ENCODE data around the gene EFEMP1. TPM values are rescaled to one million over a fixed set of nuclear protein-coding genes. Genes with fewer than 3 reads are reported as not detected.

EFEMP1 gene
- total and polyA plus RNA-seq, 2 experiments from 2014 or later, result 54.6 to 63.4 TPM

- Histone ChIP-seq H3K4me1 (ENCODE audit: insufficient read depth) (no peaks in the 10 kb centered on the region), H3K4me2 (peak overlapping the region; percentile 22), H3K27me3 (no peaks in the 10 kb centered on the region), H4K20me1 (ENCODE audit: insufficient read depth, poor library complexity, severe bottlenecking) (no peaks in the 10 kb centered on the region), H3K9me2 (replicated peaks; ENCODE audit: insufficient read depth) (no peaks in the 10 kb centered on the region), H3K27ac (no peak overlapping the region), H3K79me2 (no peaks in the 10 kb centered on the region), H3K9me3 (ENCODE audit: low read depth) (no peaks in the 10 kb centered on the region), H2AFZ (no peak overlapping the region), H3K4me3 (no peak overlapping the region), H3K36me3 (replicated peaks; ENCODE audit: insufficient read depth, low read depth) (no peaks in the 10 kb centered on the region)
- TF ChIP-seq EZH2phosphoT487 (IDR thresholded peaks at IDR 0.05; ENCODE audit: low read depth, severe bottlenecking, unreplicated experiment), result no peak
- peak; percentile 73 for TF ChIP-seq CTCF (IDR thresholded peaks at IDR 0.05; ENCODE audit: poor library complexity)
- 25% methylated on average over 3 of the region's 3 CpGs for WGBS (ENCODE audit: low lambda C conversion rate, missing lambda C conversion rate)
- DNase-seq (ENCODE audit: low spot score), result peak; percentile 57
Measured at GRCh38 chr2:55961318-55961911, 37.8 kb upstream of the EFEMP1 start.

GRCh38 chr2:55958756-55959155 is 35.2 kb upstream of the EFEMP1 start:
- Histone ChIP-seq H3K4me2 (no peak overlapping the region), H4K20me1 (ENCODE audit: insufficient read depth, poor library complexity, severe bottlenecking) (no peaks in the 10 kb centered on the region), H3K27ac (peak overlapping the region; percentile 29), H3K4me3 (no peak overlapping the region), H3K27me3 (no peaks in the 10 kb centered on the region), H3K9me2 (replicated peaks; ENCODE audit: insufficient read depth) (no peaks in the 10 kb centered on the region), H3K79me2 (no peaks in the 10 kb centered on the region), H3K9me3 (ENCODE audit: low read depth) (no peaks in the 10 kb centered on the region), H3K4me1 (ENCODE audit: insufficient read depth) (no peaks in the 10 kb centered on the region), H2AFZ (no peak overlapping the region), H3K36me3 (replicated peaks; ENCODE audit: insufficient read depth, low read depth) (no peaks in the 10 kb centered on the region)
- TF ChIP-seq EZH2phosphoT487 (IDR thresholded peaks at IDR 0.05; ENCODE audit: low read depth, severe bottlenecking, unreplicated experiment) (no peak), CTCF (IDR thresholded peaks at IDR 0.05; ENCODE audit: poor library complexity) (no peak), EZH2 (IDR thresholded peaks at IDR 0.05; ENCODE audit: borderline replicate concordance) (no peak)
- no peak for DNase-seq (ENCODE audit: low spot score)
- 83% methylated on average over 1 of the region's 1 CpG for WGBS (ENCODE audit: low lambda C conversion rate, missing lambda C conversion rate)

GRCh38 chr2:55957142-55957541 is 33.6 kb upstream of the EFEMP1 start:
- H4K20me1 ChIP-seq (ENCODE audit: insufficient read depth, poor library complexity, severe bottlenecking), result no peaks in the 10 kb centered on the region
- H3K27me3 ChIP-seq, result no peaks in the 10 kb centered on the region
- no peak for DNase-seq (ENCODE audit: low spot score)
- H3K9me2 ChIP-seq (replicated peaks; ENCODE audit: insufficient read depth), result no peaks in the 10 kb centered on the region
- no peak for TF ChIP-seq EZH2 (IDR thresholded peaks at IDR 0.05; ENCODE audit: borderline replicate concordance)
- H3K36me3 ChIP-seq (replicated peaks; ENCODE audit: insufficient read depth, low read depth), result no peaks in the 10 kb centered on the region
- no peak overlapping the region for H3K27ac ChIP-seq
- H3K4me2 ChIP-seq, result no peak overlapping the region
- no peaks in the 10 kb centered on the region for H3K79me2 ChIP-seq
- H2AFZ ChIP-seq, result no peak overlapping the region
- no peaks in the 10 kb centered on the region for H3K4me1 ChIP-seq (ENCODE audit: insufficient read depth)
- H3K9me3 ChIP-seq (ENCODE audit: low read depth), result no peaks in the 10 kb centered on the region
- no peak overlapping the region for H3K4me3 ChIP-seq
- 97% methylated on average over 3 of the region's 3 CpGs for WGBS (ENCODE audit: low lambda C conversion rate, missing lambda C conversion rate)

GRCh38 chr2:55954306-55955035 is 30.9 kb upstream of the EFEMP1 start:
- WGBS (ENCODE audit: low lambda C conversion rate, missing lambda C conversion rate), result 74% methylated on average over 4 of the region's 4 CpGs
- Histone ChIP-seq H3K9me3 (ENCODE audit: low read depth) (no peaks in the 10 kb centered on the region), H3K36me3 (replicated peaks; ENCODE audit: insufficient read depth, low read depth) (no peaks in the 10 kb centered on the region), H3K9me2 (replicated peaks; ENCODE audit: insufficient read depth) (no peaks in the 10 kb centered on the region), H2AFZ (no peak overlapping the region), H3K4me1 (ENCODE audit: insufficient read depth) (no peaks in the 10 kb centered on the region), H4K20me1 (ENCODE audit: insufficient read depth, poor library complexity, severe bottlenecking) (no peaks in the 10 kb centered on the region), H3K4me3 (no peak overlapping the region), H3K79me2 (no peaks in the 10 kb centered on the region), H3K27ac (no peak overlapping the region), H3K27me3 (no peaks in the 10 kb centered on the region), H3K4me2 (no peak overlapping the region)
- no peak for DNase-seq (ENCODE audit: low spot score)
- TF ChIP-seq EZH2phosphoT487 (IDR thresholded peaks at IDR 0.05; ENCODE audit: low read depth, severe bottlenecking, unreplicated experiment) (no peak), EZH2 (IDR thresholded peaks at IDR 0.05; ENCODE audit: borderline replicate concordance) (no peak), CTCF (IDR thresholded peaks at IDR 0.05; ENCODE audit: poor library complexity) (no peak)

Measured in hepatocyte (in vitro differentiated cells).